ENCODE data around the gene IVD.
A peak's percentile ranks its signal among the peaks of the same experiment; 100 is the strongest.
"Not testable (repeated sequence)": the region's sequence is repeated elsewhere in the genome, so short reads cannot be mapped to it uniquely, and the experiment has no call there.

Gene IVD

GRCh38 chr15:40439960-40440742 is 34.6 kb downstream of the IVD start:
- FAIRE-seq: no peak

- FAIRE-seq: no peak
Measured at GRCh38 chr15:40440743-40441564, 35.4 kb downstream of the IVD start, which contains the start of gene BAHD1. Gene BAHD1, plus strand, starts transcription at chr15:40440953. Its CDS starts 17,512 bp downstream, at chr15:40458465.

- FAIRE-seq: no peak
Measured at GRCh38 chr15:40441565-40442531, 36.3 kb downstream of the IVD start.

GRCh38 chr15:40443255-40443654 is 37.7 kb downstream of the IVD start:
- no peak for FAIRE-seq

GRCh38 chr15:40443846-40444245 is 38.3 kb downstream of the IVD start:
- FAIRE-seq: no peak

- FAIRE-seq: no peak
Measured at GRCh38 chr15:40444736-40445135, 39.1 kb downstream of the IVD start.

GRCh38 chr15:40445421-40445922 is 39.9 kb downstream of the IVD start:
- FAIRE-seq: peak; percentile 90

GRCh38 chr15:40446144-40446543 is 40.5 kb downstream of the IVD start:
- FAIRE-seq: no peak

- no peak for FAIRE-seq
Measured at GRCh38 chr15:40448354-40448753, 42.8 kb downstream of the IVD start.

GRCh38 chr15:40449275-40449674 is 43.7 kb downstream of the IVD start:
- no peak for FAIRE-seq

- FAIRE-seq: no peak
Measured at GRCh38 chr15:40450047-40450446, 44.5 kb downstream of the IVD start.

GRCh38 chr15:40451527-40452158 is 46.0 kb downstream of the IVD start:
- no peak for FAIRE-seq

- no peak for FAIRE-seq
Measured at GRCh38 chr15:40452296-40453090, 46.9 kb downstream of the IVD start.

GRCh38 chr15:40453941-40454340 is 48.3 kb downstream of the IVD start:
- not testable (repeated sequence) for FAIRE-seq

- FAIRE-seq: no peak
Measured at GRCh38 chr15:40454904-40455391, 49.4 kb downstream of the IVD start.

- no peak for FAIRE-seq
Measured at GRCh38 chr15:40456299-40456712, 50.7 kb downstream of the IVD start.

GRCh38 chr15:40456738-40457137 is 51.1 kb downstream of the IVD start:
- FAIRE-seq: no peak

GRCh38 chr15:40458495-40459371 is 53.1 kb downstream of the IVD start:
- FAIRE-seq: no peak

- FAIRE-seq: no peak
Measured at GRCh38 chr15:40459391-40460015, 53.9 kb downstream of the IVD start.

Data from endometrium (tissue), 2 donors.